GM12891 (cell line): ENCODE results near the gene PRELID3B.

Experiments used
- DNase-seq: peaks from one replicate; pipeline ENCODE4 v3.0.0; 2011; ENCODE audit warnings: low spot score; ENCODE audit not compliant: insufficient read length
- FAIRE-seq: peaks from 2 replicates; lab custom pipeline; 2011; peaks lifted over from hg19 to GRCh38; lab: Jason Lieb, UNC
- PAX5 ChIP-seq: IDR thresholded peaks from 2 replicates; pipeline ENCODE4 v1.6.1; 2011; ENCODE audit warnings: low read length, moderate library complexity, mild to moderate bottlenecking; ENCODE audit not compliant: insufficient read depth, severe bottlenecking
- POLR2A ChIP-seq: IDR thresholded peaks from 2 replicates; pipeline ENCODE4 v1.6.1; 2011; ENCODE audit warnings: low read depth, low read length, control low read depth
- POLR2AphosphoS5 ChIP-seq: IDR thresholded peaks from 2 replicates; pipeline ENCODE4 v1.6.1; 2011; ENCODE audit warnings: low read depth, low read length, control low read depth
- POU2F2 ChIP-seq: IDR thresholded peaks from 2 replicates; pipeline ENCODE4 v1.6.1; 2011; ENCODE audit warnings: low read depth, mild to moderate bottlenecking, control low read depth, low read length, moderate library complexity
- SPI1 ChIP-seq: IDR thresholded peaks from 2 replicates; pipeline ENCODE4 v1.6.1; 2011; ENCODE audit warnings: low read depth, low read length, control low read depth
- TAF1 ChIP-seq: IDR thresholded peaks from 2 replicates; pipeline ENCODE4 v1.6.1; 2011; ENCODE audit warnings: low read depth, low read length, control low read depth

PRELID3B gene

GRCh38 chr20:58997141-58997770 lies 45.3 kb downstream of the PRELID3B start:
- DNase-seq (no peak), FAIRE-seq (no peak)
- TF ChIP-seq POLR2A (no peak; the same call in 1 of the 2 replicates), SPI1 (no peak), POLR2AphosphoS5 (peak; percentile 29; the same call in 1 of the 2 replicates)

- FAIRE-seq (no peak), DNase-seq (no peak)
These were observed 46.4 kb downstream of the PRELID3B start for GRCh38 chr20:58996226-58996611.

DNA sequence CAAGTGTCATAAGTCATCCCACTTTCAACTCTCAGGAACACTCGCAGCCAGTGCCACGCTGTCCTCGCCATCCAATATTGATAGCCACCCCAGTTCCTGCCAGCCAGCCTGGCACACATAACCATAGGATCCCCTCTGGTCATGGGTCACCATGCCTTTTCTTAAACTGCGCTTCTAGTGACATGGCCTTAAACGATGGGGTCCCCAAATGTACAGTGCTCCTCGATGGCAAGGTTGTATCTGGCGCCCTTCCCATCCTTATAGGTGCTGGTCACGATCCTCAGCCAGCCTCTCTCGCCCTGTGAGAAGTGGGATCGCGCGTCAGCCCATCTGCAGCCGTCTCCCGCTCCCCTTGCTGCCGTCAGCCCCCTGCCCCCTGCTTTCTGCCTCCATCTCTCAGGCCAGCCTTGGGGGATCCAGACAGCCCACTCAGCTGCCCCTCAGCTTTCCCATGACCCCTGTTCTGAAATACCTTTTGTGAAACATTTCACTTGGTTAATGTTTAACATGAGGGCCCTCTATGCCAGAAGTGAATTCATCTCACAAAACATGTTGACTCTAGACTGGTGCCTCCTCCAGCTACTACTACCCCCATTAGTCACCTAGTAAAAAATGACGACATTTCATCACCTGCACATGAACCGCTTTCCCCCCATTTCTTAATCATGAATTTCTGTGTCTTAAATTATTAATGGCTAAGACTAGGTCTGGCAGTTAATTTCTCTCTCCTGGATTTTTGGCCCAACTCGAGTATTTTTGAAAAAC lies 46.9 kb downstream of the PRELID3B start:
- DNase-seq (no peak), FAIRE-seq (no peak)
- TF ChIP-seq POLR2AphosphoS5 (peak; percentile 68), POU2F2 (0 out of 2 replicates have a peak, but pooled peaks have one; percentile 8), POLR2A (peak; percentile 45; the same call in 1 of the 2 replicates), PAX5 (no peak), TAF1 (no peak)

More at GRCh38 chr20:58996226-58996611, 46.4 kb downstream of the PRELID3B start:
- TF ChIP-seq POLR2AphosphoS5 (no peak), SPI1 (no peak), POU2F2 (no peak), POLR2A (peak; percentile 25; the same call in 1 of the 2 replicates)

GRCh38 chr20:58994390-58995159 lies 48.0 kb downstream of the PRELID3B start:
- no peak for FAIRE-seq
- DNase-seq = no peak
- TF ChIP-seq POLR2AphosphoS5 (peak; percentile 44; the same call in 1 of the 2 replicates), PAX5 (no peak)

GRCh38 chr20:58993332-58994248 lies 49.0 kb downstream of the PRELID3B start:
- DNase-seq (no peak), FAIRE-seq (peak; percentile 5)
- no peak for TF ChIP-seq POU2F2
- no peak for TF ChIP-seq PAX5
- TF ChIP-seq TAF1 = no peak
- peak; percentile 54; the same call in 1 of the 2 replicates for TF ChIP-seq POLR2A
- TF ChIP-seq SPI1 = no peak
- TF ChIP-seq POLR2AphosphoS5 = peak; percentile 70; the same call in 1 of the 2 replicates

DNA sequence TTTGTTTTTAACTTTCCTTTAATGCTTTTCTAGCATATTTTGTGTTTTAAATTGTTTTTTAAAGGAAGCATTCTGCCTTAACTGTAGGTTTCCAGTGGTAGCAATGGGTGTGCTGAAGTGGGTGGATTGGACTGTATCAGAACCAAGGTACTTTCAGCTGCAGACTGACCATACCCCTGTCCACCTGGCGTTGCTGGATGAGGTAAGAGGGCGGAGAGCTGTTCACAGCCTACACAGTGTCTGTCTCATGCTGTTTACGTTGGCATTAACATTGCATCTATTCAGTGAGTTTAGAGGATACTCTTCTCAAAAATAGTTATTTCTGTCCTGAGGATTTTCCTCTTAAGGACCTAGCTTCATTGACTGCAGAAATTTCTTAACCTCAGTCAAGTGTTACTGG lies 49.7 kb downstream of the PRELID3B start:
- TF ChIP-seq SPI1 (no peak), POLR2AphosphoS5 (no peak), POLR2A (no peak; the same call in 1 of the 2 replicates), PAX5 (no peak), TAF1 (no peak), POU2F2 (no peak)
- DNase-seq (no peak), FAIRE-seq (no peak)

DNA sequence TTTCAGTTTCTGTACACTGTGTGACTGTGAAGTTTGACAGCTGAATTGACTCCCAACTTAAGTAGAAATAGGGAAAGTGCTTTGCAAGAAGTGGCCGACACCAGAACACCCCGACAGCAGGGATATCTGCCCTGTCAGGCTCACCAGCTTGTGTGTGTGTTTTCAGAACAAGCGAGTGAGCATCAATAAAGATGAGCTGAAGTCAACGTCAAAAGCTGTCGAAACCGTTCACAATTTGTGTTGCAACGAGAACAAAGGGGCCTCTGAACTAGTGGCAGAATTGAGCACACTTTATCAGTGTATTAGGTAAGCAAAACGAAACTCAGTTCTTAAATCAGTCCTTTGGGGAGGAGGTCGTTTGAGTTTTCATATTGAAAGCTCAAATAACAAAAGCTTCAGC lies 50.9 kb downstream of the PRELID3B start:
- FAIRE-seq (no peak), DNase-seq (no peak)
- TF ChIP-seq POLR2AphosphoS5 (no peak), SPI1 (no peak), POLR2A (no peak), PAX5 (no peak), POU2F2 (no peak), TAF1 (no peak)

DNA sequence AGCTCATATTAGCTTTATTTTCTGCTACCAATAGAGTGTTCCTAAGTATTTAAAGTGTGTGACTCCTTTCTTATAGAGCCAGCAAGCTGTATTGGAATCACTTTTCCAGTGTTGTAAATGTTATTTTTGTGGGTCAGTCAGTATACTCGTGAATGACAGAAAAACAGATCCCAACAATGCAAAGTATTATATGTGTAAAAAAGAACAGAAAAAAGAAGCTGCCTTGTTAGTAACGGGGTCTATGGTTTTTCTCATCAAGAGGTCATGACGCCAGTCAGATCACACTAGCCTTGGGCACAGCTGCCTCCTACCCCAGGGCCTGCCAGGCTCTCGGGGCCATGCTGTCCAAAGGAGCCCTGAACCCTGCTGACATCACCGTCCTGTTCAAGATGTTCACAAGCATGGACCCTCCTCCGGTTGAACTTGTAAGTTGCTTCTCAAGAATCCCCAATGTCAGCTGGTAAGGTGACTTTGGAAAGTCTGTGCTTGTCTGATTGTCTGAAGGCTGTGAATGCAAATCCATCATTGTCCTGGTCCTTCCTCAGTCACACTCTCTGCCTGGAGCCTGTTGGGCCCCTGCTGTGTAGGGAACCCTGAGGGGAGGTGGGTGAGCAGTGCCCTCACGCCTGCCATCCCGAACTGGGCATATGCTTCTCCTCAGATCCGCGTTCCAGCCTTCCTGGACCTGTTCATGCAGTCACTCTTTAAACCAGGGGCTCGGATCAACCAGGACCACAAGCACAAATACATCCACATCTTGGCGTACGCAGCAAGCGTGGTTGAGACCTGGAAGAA lies 51.7 kb downstream of the PRELID3B start:
- TF ChIP-seq TAF1 = no peak
- TF ChIP-seq POLR2A = no peak
- no peak for TF ChIP-seq SPI1
- no peak for DNase-seq
- no peak for FAIRE-seq
